HG02970 (cell line): ENCODE measurements around the gene FBXW8.

Experiments used
- ATAC-seq: cut with Tn5 transposase; IDR thresholded peaks from one replicate; pipeline ENCODE4 v1.9.1; 2021; ENCODE audit warnings: mild to moderate bottlenecking, moderate library complexity, moderate number of reproducible peaks; ENCODE audit not compliant: unreplicated experiment, low FRiP score

FBXW8 gene

GRCh38 chr12:116982791-116983411 lies 72.2 kb downstream of the FBXW8 start:
- no peak for ATAC-seq

GRCh38 chr12:116984098-116984497 lies 73.3 kb downstream of the FBXW8 start:
- ATAC-seq: no peak

GRCh38 chr12:116990329-116990728 lies 79.6 kb downstream of the FBXW8 start:
- no peak for ATAC-seq

DNA sequence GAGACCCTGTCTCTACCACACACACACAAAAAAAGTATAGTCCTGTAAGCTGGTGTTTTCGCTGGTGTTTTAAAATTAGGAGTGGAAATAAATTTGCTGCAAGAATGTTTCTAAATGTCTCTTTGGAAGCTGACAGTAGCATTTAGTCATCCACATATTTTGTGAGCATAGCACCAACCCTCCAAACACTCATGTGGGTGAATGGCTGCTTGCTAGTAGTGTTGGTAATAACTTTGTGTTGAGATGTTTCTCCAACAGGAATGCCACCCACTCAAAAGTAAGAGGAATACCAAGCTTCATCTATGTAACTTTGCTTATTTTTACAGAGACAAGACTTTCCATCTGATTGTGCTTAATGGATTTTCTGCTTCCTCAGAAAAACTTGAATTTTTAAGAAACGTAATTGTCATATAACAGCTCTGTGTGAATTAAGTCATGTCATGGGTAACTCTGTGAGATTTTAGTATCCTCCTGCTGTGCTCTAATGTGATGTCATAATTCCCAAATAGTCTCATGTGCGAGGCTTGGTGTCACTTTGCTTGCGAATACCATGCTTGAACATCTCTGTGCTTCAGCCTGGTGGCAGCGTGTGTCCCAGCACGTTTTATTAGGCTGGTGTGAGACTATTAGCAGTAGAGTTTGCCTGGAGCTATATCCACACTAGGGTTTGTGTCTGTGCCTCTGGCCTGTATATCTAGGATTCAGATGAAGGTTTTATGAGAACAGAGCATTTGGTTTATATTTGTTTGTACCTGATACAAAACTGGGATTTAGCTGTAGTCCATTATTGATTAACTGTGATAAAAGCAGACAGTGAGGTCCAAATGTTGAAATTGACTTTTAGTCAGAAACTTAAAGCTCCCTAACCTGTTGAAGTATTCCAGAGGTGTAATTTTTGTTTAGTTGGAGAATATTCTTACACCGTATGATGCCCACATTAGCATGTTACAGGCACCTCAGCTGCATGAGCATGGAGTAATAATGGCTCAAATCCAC lies 80.5 kb downstream of the FBXW8 start:
- ATAC-seq: no peak

GRCh38 chr12:116996093-116996492 lies 85.3 kb downstream of the FBXW8 start:
- no peak for ATAC-seq

DNA sequence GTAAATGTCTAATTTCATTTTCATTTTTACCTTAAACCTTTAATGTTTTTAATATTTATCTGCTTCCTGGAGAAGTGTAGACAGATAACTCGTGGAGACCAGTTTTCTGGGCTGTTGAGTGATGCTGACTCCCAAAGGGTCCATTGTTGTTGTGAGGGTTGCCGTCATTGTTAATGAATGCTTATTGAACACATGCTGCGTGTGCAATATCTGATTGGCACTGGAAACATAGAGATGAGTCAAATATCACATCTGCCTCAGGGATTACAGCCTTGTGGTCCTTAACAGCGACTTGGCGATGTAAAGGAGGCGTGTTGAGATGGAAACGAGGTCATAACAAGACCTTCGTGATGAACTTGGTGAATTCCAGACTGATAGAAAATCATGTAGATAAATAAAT lies 85.9 kb downstream of the FBXW8 start:
- no peak for ATAC-seq

DNA sequence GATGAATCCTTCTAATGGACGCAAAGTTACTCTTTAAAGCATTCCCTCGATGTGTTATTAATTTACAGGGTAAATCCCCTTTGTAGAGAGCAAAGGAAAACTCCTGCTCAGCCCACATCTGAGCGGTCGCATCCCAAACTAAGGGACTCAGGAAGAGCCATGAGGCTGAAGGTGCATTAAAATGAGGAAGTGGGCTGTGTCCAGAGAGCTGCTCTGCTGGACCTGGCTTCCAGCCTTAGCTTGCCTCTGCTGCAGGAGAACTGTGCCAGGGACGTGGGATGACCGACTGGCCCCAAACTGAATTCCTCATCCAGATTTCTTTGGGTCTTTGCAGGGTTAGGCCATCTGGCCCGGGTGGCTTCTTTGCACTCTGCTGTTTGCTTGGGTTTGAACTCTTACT lies 88.3 kb downstream of the FBXW8 start:
- ATAC-seq: no peak

DNA sequence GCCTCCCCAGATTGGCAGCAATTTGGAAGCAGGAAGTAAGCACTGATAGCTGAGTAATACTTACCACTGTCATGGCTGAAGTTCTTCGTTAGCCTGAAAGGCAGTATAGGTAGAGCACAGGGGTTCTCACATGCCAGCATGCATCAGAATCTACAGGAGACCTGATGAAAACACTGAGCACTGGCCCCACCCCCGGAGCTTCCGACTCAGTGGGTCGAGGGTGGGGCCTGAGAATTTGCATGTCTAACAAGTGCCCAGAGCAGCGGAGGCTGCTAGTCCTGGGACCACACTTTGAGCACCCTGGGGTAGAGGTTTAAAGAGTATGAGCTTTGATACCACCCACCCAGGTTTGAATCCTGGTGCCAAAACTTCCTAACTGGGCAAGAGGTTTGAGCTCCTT lies 89.6 kb downstream of the FBXW8 start:
- ATAC-seq: no peak

DNA sequence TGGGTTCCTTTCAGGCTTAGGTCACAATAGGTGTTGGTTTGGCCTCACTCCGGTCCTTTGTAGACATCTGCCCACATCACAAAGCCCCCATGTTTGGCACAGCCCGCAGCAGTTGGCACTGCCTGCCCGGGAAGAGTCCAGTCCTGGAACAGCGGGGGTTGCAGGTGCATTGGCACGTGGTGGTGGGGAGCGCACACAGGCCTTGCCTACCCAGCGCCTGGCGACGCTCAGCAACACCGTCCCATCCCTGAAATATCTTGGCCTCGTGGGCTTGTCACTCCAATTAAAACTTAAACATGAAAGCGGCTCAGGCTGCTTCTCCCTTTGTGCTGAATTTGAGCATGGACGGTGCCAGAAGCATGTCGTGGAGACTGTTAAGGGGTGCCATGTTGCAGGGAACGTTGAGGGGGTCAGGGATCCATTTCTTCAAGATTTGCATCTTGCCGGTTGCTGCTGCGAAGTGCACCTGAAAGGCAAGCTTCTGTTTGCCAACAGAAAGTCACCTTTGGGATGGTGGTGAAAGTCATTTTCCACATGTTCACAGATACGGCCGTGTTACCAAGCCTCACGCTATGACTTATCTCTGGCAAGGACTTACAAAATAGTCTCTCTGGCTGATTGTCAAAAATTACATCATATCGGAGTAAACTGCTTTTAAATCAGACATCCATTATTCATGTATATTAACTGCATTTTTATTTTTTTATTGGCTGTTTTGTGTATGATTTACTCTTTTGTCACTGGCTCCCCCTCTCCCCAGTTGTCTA lies 91.5 kb downstream of the FBXW8 start:
- ATAC-seq: no peak

- no peak for ATAC-seq
These were observed 93.2 kb downstream of the FBXW8 start for GRCh38 chr12:117003883-117004404.

DNA sequence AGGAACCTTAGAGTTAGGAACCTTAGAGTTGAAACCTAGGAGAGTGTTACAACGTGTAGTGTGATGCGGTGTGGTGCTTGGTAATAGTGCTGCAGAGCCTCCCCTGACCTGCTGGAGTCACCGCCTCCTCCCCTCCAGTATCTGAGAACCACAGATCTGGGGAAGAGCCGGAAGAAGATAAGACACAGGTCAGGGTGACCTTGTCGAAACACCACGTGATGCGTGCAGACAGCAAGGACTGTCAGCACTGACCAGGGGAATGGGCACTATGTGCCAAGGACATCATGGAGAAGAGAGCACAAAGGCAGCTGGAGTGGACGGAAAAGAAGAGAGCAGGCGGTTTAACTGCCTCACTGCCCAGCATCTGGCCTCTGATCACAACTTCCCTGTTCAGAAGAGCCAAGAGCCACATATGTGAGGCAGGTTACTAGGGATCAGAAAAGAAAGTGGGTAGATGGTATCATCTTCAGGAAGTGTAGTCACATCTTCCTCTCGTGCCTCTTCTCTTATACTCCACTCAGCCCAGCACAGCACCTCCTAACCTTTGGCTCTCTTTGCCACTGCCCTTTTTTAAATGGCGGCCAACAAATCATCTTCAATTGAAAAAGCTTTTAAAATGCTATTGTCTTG lies 94.8 kb downstream of the FBXW8 start:
- no peak for ATAC-seq

DNA sequence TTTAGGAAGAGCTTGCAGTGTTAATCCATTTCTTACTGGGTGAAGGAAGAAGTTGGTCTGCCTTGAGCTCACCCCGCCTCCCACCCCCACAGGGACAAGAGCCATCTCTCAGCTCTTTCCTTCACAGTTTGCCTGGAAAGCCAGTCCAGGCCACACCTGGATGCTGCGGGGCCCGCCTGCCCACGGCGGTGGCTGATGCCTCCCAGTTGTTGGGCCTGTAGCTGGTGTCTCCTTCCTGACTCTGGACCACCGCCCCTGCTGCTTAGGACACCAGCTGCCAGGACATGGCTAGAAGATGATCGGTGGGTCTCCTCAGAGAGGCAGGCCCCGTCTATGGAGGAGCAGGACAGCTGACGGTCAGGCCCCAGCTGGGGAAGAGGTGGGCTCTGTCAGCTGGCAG lies 95.6 kb downstream of the FBXW8 start:
- ATAC-seq: no peak

GRCh38 chr12:117007577-117007976 lies 96.8 kb downstream of the FBXW8 start:
- ATAC-seq: no peak

DNA sequence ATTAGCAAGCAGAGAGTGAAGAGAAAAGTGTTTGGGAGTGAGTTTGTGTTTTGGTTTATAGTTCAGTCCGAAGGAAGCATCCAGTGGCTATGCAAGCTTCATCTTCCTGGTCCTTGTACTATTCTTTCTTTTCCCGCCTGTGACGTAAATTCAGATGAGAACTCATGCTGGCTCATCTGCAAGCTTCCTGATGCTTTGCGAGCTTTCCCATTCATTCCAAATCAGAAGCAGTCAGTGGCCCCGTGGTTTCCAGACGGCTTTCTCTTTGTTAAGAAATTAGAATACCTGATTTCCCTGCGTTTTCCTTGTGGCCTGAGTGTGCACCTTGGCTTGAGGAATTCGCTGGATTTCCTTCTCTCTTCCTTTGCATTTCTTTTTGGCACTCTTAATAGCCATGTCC lies 99.0 kb downstream of the FBXW8 start:
- ATAC-seq: no peak

DNA sequence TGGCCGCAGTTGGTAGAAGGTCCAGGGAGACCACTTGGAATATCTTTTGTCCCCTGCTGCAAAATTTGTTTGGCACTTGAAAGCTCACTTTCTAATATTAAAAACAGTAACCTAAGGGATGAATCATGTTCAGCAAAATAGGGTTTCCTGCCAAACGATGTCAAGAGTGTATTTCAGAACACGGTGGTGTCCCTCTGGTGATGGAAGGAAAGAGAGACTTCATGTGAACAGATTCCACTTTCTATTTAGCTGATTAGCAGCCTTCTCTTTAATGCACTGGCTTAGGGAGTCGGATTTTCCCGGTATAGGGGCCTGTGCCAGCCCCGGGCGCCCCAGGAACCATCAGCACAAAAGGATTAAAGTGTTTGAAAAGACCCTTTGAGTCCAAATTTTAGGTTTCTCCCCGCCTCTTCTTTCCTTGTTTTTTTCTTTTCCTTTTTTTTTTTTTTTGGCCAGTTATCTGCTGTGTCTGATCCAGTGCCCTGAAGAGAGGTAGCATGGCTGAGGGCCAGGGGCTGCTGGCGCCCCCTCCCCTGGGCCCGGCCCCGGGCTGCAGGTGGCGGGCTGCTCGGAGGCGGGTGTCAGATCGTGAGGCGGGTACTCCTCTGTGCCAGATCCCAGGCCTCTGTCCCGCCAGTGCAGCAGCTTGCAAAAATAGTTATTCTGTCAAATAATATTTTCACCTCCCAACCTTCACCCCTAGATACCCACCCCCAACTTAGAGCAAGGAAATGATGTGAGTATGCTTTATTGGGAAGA lies 100.1 kb downstream of the FBXW8 start:
- ATAC-seq: no peak

GRCh38 chr12:117011988-117012805 lies 101.4 kb downstream of the FBXW8 start:
- no peak for ATAC-seq

GRCh38 chr12:117013726-117014125 lies 103.0 kb downstream of the FBXW8 start:
- no peak for ATAC-seq

DNA sequence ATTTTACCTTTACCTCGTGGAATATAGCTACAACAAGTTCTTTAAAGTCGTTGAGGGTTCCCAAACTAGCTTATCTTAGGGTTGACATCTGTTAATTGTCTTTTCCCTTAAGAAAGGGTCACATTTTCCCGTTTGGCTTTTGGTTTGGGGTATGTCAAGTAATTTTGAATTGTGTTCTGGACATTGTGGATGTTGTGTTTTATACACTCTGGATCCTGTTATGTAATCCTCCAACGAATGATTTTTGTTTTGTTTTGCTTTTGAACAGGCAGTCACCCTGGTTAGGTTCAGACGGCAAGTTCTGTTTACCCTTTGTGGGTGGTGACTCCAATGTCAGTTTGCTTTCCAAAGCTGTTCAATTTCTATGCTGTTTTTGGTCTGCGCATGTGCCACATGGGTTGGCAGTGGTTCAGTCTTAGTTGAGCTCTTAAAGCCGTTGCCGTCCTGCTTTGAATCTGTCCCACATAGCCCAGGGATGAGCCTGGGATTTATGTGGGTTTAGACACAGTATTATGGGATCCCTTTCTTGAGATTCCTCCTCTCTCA lies 103.7 kb downstream of the FBXW8 start:
- ATAC-seq: no peak

- ATAC-seq: no peak
These were observed 105.1 kb downstream of the FBXW8 start for GRCh38 chr12:117015811-117016210.
